ENCODE results near the gene LYSET. TPM values are rescaled to one million over a fixed set of nuclear protein-coding genes. Genes with fewer than 3 reads are reported as not detected.
"Not testable (repeated sequence)": the region's sequence is repeated elsewhere in the genome, so short reads cannot be mapped to it uniquely, and the experiment has no call there.

LYSET gene
- total and polyA plus RNA-seq, 4 donors: 7.6 to 27.4 (median 26.7) TPM

DNA sequence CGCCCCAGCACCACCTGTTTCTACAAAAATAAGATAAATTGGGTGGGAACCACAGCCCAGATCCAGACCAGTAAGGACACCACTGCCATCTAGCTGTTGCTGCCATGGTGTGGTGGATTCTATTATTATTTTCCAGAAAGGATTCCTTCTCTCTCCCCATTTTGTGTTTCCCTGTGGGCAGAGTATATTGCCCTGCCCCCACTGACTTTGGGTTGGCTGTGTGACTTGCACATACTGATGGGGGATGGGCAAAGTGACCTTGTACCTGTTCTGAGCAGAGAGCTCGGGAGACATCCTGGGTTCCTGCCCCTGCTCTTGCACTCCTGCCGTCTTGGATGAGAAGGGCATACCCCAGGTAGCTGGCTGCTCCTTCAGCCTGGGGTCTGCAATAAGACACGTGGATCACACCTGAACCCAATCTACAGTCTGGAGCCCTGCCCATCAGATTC lies 24.7 kb upstream of the LYSET start:
- Histone ChIP-seq H3K27ac (ENCODE audit: low read depth in 1 of 2, low read length in 1 of 2) (no peak overlapping the region), H3K36me3 (ENCODE audit: control insufficient read depth in 4 of 4, insufficient read depth in 4 of 4, low read length in 4 of 4) (no peaks in the 10 kb centered on the region), H3K27me3 (ENCODE audit: control insufficient read depth in 3 of 3, insufficient read depth in 3 of 3, low read length in 2 of 3) (no peaks in the 10 kb centered on the region), H3K9me3 (ENCODE audit: control insufficient read depth in 4 of 4, insufficient read depth in 3 of 4, low read length in 3 of 4) (no peaks in the 10 kb centered on the region), H3K4me3 (no peak overlapping the region), H3K4me1 (ENCODE audit: control insufficient read depth in 5 of 5, insufficient read depth in 5 of 5, low read length in 5 of 5) (no peaks in the 10 kb centered on the region), H3K9ac (ENCODE audit: insufficient read depth in 1 of 2, low read length in 2 of 2) (no peak overlapping the region)
- WGBS, 2 donors: 44 to 48% methylated on average over 4 of the region's 4 CpGs
- DNase-seq (peak in 1 of 3 donors; percentile 15), ATAC-seq (ENCODE audit: insufficient read depth, low FRiP score) (no peak)
- TF ChIP-seq, protein P1, sequence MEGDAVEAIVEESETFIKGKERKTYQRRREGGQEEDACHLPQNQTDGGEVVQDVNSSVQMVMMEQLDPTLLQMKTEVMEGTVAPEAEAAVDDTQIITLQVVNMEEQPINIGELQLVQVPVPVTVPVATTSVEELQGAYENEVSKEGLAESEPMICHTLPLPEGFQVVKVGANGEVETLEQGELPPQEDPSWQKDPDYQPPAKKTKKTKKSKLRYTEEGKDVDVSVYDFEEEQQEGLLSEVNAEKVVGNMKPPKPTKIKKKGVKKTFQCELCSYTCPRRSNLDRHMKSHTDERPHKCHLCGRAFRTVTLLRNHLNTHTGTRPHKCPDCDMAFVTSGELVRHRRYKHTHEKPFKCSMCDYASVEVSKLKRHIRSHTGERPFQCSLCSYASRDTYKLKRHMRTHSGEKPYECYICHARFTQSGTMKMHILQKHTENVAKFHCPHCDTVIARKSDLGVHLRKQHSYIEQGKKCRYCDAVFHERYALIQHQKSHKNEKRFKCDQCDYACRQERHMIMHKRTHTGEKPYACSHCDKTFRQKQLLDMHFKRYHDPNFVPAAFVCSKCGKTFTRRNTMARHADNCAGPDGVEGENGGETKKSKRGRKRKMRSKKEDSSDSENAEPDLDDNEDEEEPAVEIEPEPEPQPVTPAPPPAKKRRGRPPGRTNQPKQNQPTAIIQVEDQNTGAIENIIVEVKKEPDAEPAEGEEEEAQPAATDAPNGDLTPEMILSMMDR (IDR thresholded peaks at IDR 0.05; ENCODE audit: control extremely low read depth, extremely low read depth): no peak

DNA sequence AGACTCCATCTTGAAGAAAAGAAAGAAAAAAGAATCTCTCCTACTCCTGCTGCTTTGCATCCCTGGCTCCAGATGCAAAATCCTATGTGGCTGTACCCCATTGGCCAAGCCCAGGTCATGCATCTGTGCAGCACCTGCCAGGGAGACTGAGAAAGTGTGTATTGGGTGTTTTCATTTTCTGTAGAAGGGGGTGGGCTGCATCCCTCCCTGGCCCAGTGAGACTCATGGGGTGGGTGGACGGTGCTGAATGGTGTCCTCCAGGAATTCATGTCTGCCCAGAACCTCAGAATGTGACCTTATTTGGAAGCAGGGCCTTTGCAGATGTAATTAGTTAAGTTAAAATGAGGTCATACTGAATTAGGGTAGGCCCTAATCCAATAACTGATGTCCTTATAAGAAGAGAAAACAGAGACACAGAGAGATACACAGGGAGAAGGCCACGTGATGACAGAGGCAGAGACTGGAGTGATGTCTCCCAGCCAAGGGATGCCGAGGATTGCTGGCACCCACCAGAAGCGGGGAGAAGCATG lies 23.6 kb upstream of the LYSET start:
- Histone ChIP-seq H3K27ac (ENCODE audit: low read depth in 1 of 2, low read length in 1 of 2) (no peak overlapping the region), H3K4me3 (no peak overlapping the region), H3K9me3 (ENCODE audit: control insufficient read depth in 4 of 4, insufficient read depth in 3 of 4, low read length in 3 of 4) (no peaks in the 10 kb centered on the region), H3K27me3 (ENCODE audit: control insufficient read depth in 3 of 3, insufficient read depth in 3 of 3, low read length in 2 of 3) (no peaks in the 10 kb centered on the region), H3K9ac (ENCODE audit: insufficient read depth in 1 of 2, low read length in 2 of 2) (no peak overlapping the region), H3K4me1 (ENCODE audit: control insufficient read depth in 5 of 5, insufficient read depth in 5 of 5, low read length in 5 of 5) (no peaks in the 10 kb centered on the region), H3K36me3 (ENCODE audit: control insufficient read depth in 4 of 4, insufficient read depth in 4 of 4, low read length in 4 of 4) (no peaks in the 10 kb centered on the region)
- WGBS, 2 donors: 82 to 93% methylated on average over 4 of the region's 4 CpGs
- no peak for ATAC-seq (ENCODE audit: insufficient read depth, low FRiP score)
- DNase-seq: no peak
- TF ChIP-seq, protein P1 (IDR thresholded peaks at IDR 0.05; ENCODE audit: control extremely low read depth, extremely low read depth): no peak

DNA sequence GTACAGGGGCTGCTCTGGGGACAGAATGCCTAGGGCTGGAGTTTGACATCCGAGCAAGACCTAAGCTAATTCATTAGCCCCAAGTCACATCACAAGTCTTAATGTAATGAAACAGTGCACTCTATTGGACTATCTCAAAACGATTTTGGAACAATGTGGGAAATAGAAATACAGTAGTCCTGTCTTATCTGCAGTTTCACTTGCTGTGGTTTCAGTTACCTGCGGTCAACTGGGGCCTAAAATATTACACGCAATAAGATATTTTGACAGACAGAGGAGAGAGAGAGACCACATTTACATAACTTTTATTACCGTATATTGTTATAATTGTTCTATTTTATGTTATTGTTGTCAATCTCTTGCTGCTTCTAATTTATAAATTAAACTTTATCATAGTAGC lies 21.6 kb upstream of the LYSET start:
- Histone ChIP-seq H3K9me3 (ENCODE audit: control insufficient read depth in 4 of 4, insufficient read depth in 3 of 4, low read length in 3 of 4) (no peaks in the 10 kb centered on the region), H3K4me1 (ENCODE audit: control insufficient read depth in 5 of 5, insufficient read depth in 5 of 5, low read length in 5 of 5) (no peaks in the 10 kb centered on the region), H3K27me3 (ENCODE audit: control insufficient read depth in 3 of 3, insufficient read depth in 3 of 3, low read length in 2 of 3) (no peaks in the 10 kb centered on the region), H3K4me3 (no peak overlapping the region), H3K27ac (ENCODE audit: low read depth in 1 of 2, low read length in 1 of 2) (no peak overlapping the region), H3K36me3 (ENCODE audit: control insufficient read depth in 4 of 4, insufficient read depth in 4 of 4, low read length in 4 of 4) (no peaks in the 10 kb centered on the region), H3K9ac (ENCODE audit: insufficient read depth in 1 of 2, low read length in 2 of 2) (no peak overlapping the region)
- 76 to 81% methylated on average over 5 of the region's 5 CpGs for WGBS, 2 donors
- DNase-seq (no peak), ATAC-seq (ENCODE audit: insufficient read depth, low FRiP score) (no peak)
- TF ChIP-seq, protein P1 (IDR thresholded peaks at IDR 0.05; ENCODE audit: control extremely low read depth, extremely low read depth): no peak

DNA sequence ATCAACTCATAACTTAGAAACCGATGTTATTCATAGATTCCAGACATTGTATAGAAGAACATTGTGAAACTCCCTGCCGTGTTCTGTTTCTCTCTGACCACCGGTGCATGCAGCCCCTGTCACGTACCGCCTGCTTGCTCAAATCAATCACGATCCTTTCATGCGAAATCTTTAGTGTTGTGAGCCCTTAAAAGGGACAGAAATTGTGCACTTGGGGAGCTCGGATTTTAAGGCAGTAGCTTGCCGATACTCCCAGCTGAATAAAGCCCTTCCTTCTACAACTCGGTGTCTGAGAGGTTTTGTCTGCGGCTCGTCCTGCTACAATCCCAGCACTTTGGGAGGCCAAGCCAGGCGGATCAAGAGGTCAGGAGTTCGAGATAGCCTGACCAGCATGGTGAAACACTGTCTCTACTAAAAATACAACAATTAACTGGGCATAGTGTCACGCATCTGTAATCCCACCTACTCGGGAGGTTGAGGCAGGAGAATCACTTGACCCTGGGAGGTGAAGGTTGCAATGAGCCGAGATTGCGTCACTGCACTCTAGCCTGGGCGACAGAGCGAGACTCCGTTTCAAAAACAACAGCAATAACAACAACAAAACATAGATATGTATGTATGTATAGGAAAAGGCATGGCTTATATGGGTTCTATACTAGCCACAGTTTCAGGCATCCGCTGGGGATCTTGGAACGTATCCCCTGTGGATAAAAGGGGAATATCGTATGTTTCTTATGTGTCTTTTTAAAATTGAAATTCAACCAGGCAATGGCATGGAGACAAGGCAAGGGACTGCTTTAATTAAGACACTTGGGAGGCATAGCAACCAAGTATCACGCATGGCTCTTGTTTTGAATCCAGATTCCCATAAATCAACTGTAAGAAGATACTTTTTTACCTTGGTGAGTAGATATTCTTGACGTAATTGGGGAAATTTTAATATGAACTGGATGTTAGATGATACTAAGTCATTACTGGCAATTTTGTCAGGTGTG lies 19.5 kb upstream of the LYSET start:
- 88 to 93% methylated on average over 26 of the region's 26 CpGs for WGBS, 2 donors
- not testable (repeated sequence) for DNase-seq; H3K27ac ChIP-seq (ENCODE audit: low read depth in 1 of 2, low read length in 1 of 2); H3K9me3 ChIP-seq (ENCODE audit: control insufficient read depth in 4 of 4, insufficient read depth in 3 of 4, low read length in 3 of 4); H3K4me3 ChIP-seq; H3K9ac ChIP-seq (ENCODE audit: insufficient read depth in 1 of 2, low read length in 2 of 2); H3K36me3 ChIP-seq (ENCODE audit: control insufficient read depth in 4 of 4, insufficient read depth in 4 of 4, low read length in 4 of 4); ATAC-seq (ENCODE audit: insufficient read depth, low FRiP score); H3K27me3 ChIP-seq (ENCODE audit: control insufficient read depth in 3 of 3, insufficient read depth in 3 of 3, low read length in 2 of 3); H3K4me1 ChIP-seq (ENCODE audit: control insufficient read depth in 5 of 5, insufficient read depth in 5 of 5, low read length in 5 of 5)

DNA sequence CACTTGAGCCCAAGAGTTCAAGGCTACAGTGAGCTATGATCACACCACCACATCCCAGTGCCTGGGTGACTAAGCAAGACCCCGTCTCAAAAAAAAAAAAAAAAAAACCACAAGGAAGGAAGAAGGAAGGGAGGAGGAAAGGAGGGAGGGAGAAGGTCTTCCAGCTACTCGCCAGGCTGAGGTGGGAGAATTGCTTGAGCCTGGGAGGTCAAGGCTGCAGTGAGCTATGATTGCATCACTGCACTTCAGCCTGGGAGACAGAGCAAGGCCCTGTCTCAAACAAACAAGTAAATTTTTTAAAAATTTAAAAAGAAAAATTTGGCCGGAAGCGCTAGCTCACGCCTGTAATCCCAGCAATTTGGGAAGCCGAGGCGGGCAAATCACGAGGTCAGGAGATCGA lies 16.5 kb upstream of the LYSET start:
- 79 to 83% methylated on average over 9 of the region's 9 CpGs for WGBS, 2 donors
- not testable (repeated sequence) for H3K27ac ChIP-seq (ENCODE audit: low read depth in 1 of 2, low read length in 1 of 2); DNase-seq

DNA sequence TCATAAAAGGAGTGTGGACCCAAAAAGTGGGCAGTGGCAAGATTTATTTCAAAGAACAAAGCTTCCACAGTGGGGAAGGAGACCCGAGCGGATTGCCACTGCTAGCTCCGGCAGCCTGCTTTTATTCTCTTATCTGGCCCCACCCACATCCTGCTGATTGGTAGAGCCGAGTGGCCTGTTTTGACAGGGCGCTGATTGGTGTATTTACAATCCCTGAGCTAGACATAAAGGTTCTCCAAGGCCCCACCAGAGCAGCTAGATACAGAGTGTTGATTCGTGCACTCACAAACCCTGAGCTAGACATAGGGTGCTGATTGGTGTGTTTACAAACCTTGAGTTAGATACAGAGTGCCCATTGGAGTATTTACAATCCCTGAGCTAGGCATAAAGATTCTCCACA lies 15.5 kb upstream of the LYSET start:
- not testable (repeated sequence) for H3K27ac ChIP-seq (ENCODE audit: low read depth in 1 of 2, low read length in 1 of 2); H3K9ac ChIP-seq (ENCODE audit: insufficient read depth in 1 of 2, low read length in 2 of 2); ATAC-seq (ENCODE audit: insufficient read depth, low FRiP score); H3K36me3 ChIP-seq (ENCODE audit: control insufficient read depth in 4 of 4, insufficient read depth in 4 of 4, low read length in 4 of 4); H3K9me3 ChIP-seq (ENCODE audit: control insufficient read depth in 4 of 4, insufficient read depth in 3 of 4, low read length in 3 of 4); DNase-seq; H3K4me3 ChIP-seq; H3K4me1 ChIP-seq (ENCODE audit: control insufficient read depth in 5 of 5, insufficient read depth in 5 of 5, low read length in 5 of 5); H3K27me3 ChIP-seq (ENCODE audit: control insufficient read depth in 3 of 3, insufficient read depth in 3 of 3, low read length in 2 of 3)
- 85 to 93% methylated on average over 6 of the region's 6 CpGs for WGBS, 2 donors

More for the DNA sequence above, 16.5 kb upstream of the LYSET start:
- not testable (repeated sequence) for H3K36me3 ChIP-seq (ENCODE audit: control insufficient read depth in 4 of 4, insufficient read depth in 4 of 4, low read length in 4 of 4); H3K4me1 ChIP-seq (ENCODE audit: control insufficient read depth in 5 of 5, insufficient read depth in 5 of 5, low read length in 5 of 5); H3K9ac ChIP-seq (ENCODE audit: insufficient read depth in 1 of 2, low read length in 2 of 2); ATAC-seq (ENCODE audit: insufficient read depth, low FRiP score); H3K4me3 ChIP-seq; H3K27me3 ChIP-seq (ENCODE audit: control insufficient read depth in 3 of 3, insufficient read depth in 3 of 3, low read length in 2 of 3); H3K9me3 ChIP-seq (ENCODE audit: control insufficient read depth in 4 of 4, insufficient read depth in 3 of 4, low read length in 3 of 4)
